GM23338 (cell line): ENCODE data around the gene ITGA1. TPM values are rescaled to one million over a fixed set of nuclear protein-coding genes. Genes with fewer than 3 reads are reported as not detected.

Experiments used
- ATAC-seq: fragments of 200-7000 bp; cut with Tn5 transposase; 3 replicates; pipeline ENCODE4 v1.9.1; 2020
- DNase-seq: peaks from one replicate; pipeline ENCODE4 v3.0.0-alpha.2; 2015; ENCODE audit warnings: low spot score
- H2AFZ ChIP-seq: fragments of 200-600 bp; sonication (generic); 2 replicates; pipeline ENCODE4 v1.8.0; 2016; ENCODE audit warnings: antibody characterized with exemption, mild to moderate bottlenecking, moderate library complexity
- H3F3A ChIP-seq: fragments of 200-600 bp; sonication (generic); replicated peaks from 2 replicates; pipeline ENCODE4 v1.8.0; 2017; ENCODE audit warnings: antibody characterized with exemption, mixed run types, low read depth
- H3K27ac ChIP-seq: fragments of 200-600 bp; sonication (generic); 2 replicates; pipeline ENCODE4 v1.6.1; 2016; ENCODE audit warnings: low read depth
- H3K27me3 ChIP-seq: fragments of 200-600 bp; sonication (generic); 2 replicates; pipeline ENCODE4 v1.8.0; 2016; ENCODE audit warnings: mild to moderate bottlenecking, mixed run types, moderate library complexity; ENCODE audit not compliant: insufficient read depth
- H3K36me3 ChIP-seq: fragments of 200-600 bp; sonication (generic); 2 replicates; pipeline ENCODE4 v1.8.0; 2016; ENCODE audit warnings: mild to moderate bottlenecking; ENCODE audit not compliant: insufficient read depth
- H3K4me1 ChIP-seq: fragments of 200-600 bp; sonication (generic); 2 replicates; pipeline ENCODE4 v1.8.0; 2016; ENCODE audit warnings: mild to moderate bottlenecking, moderate library complexity; ENCODE audit not compliant: insufficient read depth
- H3K4me2 ChIP-seq: fragments of 200-600 bp; sonication (generic); 2 replicates; pipeline ENCODE4 v1.7.1; 2017; ENCODE audit warnings: mixed run types
- H3K4me3 ChIP-seq: fragments of 200-600 bp; sonication (generic); 2 replicates; pipeline ENCODE4 v1.6.1; 2016; ENCODE audit warnings: mixed run types
- H3K79me2 ChIP-seq: fragments of 200-600 bp; sonication (generic); replicated peaks from 2 replicates; pipeline ENCODE4 v1.8.0; 2017; ENCODE audit warnings: mild to moderate bottlenecking; ENCODE audit not compliant: insufficient read depth
- H3K9me2 ChIP-seq: fragments of 200-600 bp; sonication (generic); 2 replicates; pipeline ENCODE4 v1.8.0; 2017; ENCODE audit not compliant: insufficient read depth
- H4K20me1 ChIP-seq: fragments of 200-600 bp; sonication (generic); replicated peaks from 2 replicates; pipeline ENCODE4 v1.8.0; 2017; ENCODE audit warnings: mild to moderate bottlenecking; ENCODE audit not compliant: insufficient read depth
- H3K27ac Mint-ChIP-seq: 2 replicates; pipeline ENCODE4 v1.8.0; 2020; ENCODE audit warnings: inconsistent platforms, mild to moderate bottlenecking, moderate library complexity, mixed read lengths
- H3K27me3 Mint-ChIP-seq: 3 replicates; pipeline ENCODE4 v1.8.0; 2022; ENCODE audit warnings: low read depth, mild to moderate bottlenecking, moderate library complexity, mixed read lengths, inconsistent platforms; ENCODE audit not compliant: insufficient read depth, poor library complexity
- H3K36me3 Mint-ChIP-seq: 3 replicates; pipeline ENCODE4 v1.8.0; 2021; ENCODE audit warnings: low read depth, mild to moderate bottlenecking, inconsistent platforms, moderate library complexity, mixed read lengths
- H3K4me1 Mint-ChIP-seq: 3 replicates; pipeline ENCODE4 v1.8.0; 2020; ENCODE audit warnings: mild to moderate bottlenecking, inconsistent platforms, mixed read lengths
- H3K4me3 Mint-ChIP-seq: 3 replicates; pipeline ENCODE4 v1.8.0; 2021; ENCODE audit warnings: moderate library complexity, mild to moderate bottlenecking, inconsistent platforms, mixed read lengths
- H3K9me3 Mint-ChIP-seq: 3 replicates; pipeline ENCODE4 v1.8.0; 2020; ENCODE audit warnings: moderate library complexity, mild to moderate bottlenecking, inconsistent platforms, mixed read lengths
- CREB1 ChIP-seq: fragments of 250-450 bp; sonication (Bioruptor Pico); IDR thresholded peaks from 2 replicates; pipeline ENCODE4 v1.5.0; 2020; ENCODE audit warnings: low read depth, mild to moderate bottlenecking, moderate library complexity
- CTCF ChIP-seq, 2 experiments: fragments of 200-600 bp in 1 of 2; sonication (generic) in 1 of 2; conservative IDR thresholded peaks; 2 replicates each; pipeline versions ENCODE4 v1.5.1 to v1.6.1; 2016 to 2017; ENCODE audit warnings: antibody characterized with exemption in 2 of 2, low read depth in 2 of 2, mild to moderate bottlenecking in 2 of 2, moderate library complexity in 1 of 2
- EZH2 ChIP-seq: fragments of 200-600 bp; sonication (generic); IDR thresholded peaks from one replicate; pipeline ENCODE4 v1.8.0; 2017; ENCODE audit warnings: antibody characterized with exemption, mild to moderate bottlenecking, low read depth; ENCODE audit not compliant: unreplicated experiment
- EZH2phosphoT487 ChIP-seq: fragments of 200-600 bp; sonication (generic); IDR thresholded peaks from one replicate; pipeline ENCODE4 v1.8.1; 2018; ENCODE audit warnings: antibody characterized with exemption; ENCODE audit not compliant: unreplicated experiment
- JUNB ChIP-seq: IDR thresholded peaks from one replicate; pipeline ENCODE4 v1.6.1; 2016; ENCODE audit warnings: antibody characterized with exemption; ENCODE audit not compliant: unreplicated experiment
- NANOG ChIP-seq: IDR thresholded peaks from 2 replicates; pipeline ENCODE4 v1.6.1; 2016; ENCODE audit warnings: antibody characterized with exemption, borderline replicate concordance
- POLR2AphosphoS5 ChIP-seq: IDR thresholded peaks from 2 replicates; pipeline ENCODE4 v1.6.1; 2016; ENCODE audit warnings: antibody characterized with exemption, low read depth
- REST ChIP-seq: IDR thresholded peaks from one replicate; pipeline ENCODE4 v1.6.1; 2018; ENCODE audit warnings: antibody characterized with exemption; ENCODE audit not compliant: unreplicated experiment
- STAT1 ChIP-seq: IDR thresholded peaks from one replicate; pipeline ENCODE4 v1.6.1; 2016; ENCODE audit warnings: antibody characterized with exemption; ENCODE audit not compliant: unreplicated experiment
- ZNF114 ChIP-seq: fragments of 250-450 bp; sonication (Bioruptor Pico); IDR thresholded peaks from 2 replicates; pipeline ENCODE4 v1.5.0; 2020; ENCODE audit warnings: mild to moderate bottlenecking, moderate library complexity
- ZNF331 ChIP-seq: fragments of 250-450 bp; sonication (Bioruptor Pico); IDR thresholded peaks from 2 replicates; pipeline ENCODE4 v1.5.0; 2020; ENCODE audit warnings: low read depth, mild to moderate bottlenecking, moderate library complexity
- ZNF462 ChIP-seq: fragments of 250-450 bp; sonication (Bioruptor Pico); IDR thresholded peaks from 2 replicates; pipeline ENCODE4 v1.5.0; 2020; ENCODE audit warnings: mild to moderate bottlenecking, moderate library complexity
- polyA plus RNA-seq: library from polyadenylated mRNA; unstranded; fragments of >200 nt; fragmentation: Nextera tagmentation; extraction: Ambion mirVana; gene quantifications from 2 replicates; pipeline ENCODE4 v1.2.1, GENCODE V29; 2016
- total RNA-seq: library from RNA; depleted of rRNA; stranded (reverse); fragments of >200 nt; shearing (Covaris generic); gene quantifications from 2 replicates; pipeline ENCODE4 v1.2.3, GENCODE V29; 2014
- TF ChIP-seq, protein P1 (sequence below): IDR thresholded peaks from 2 replicates; pipeline ENCODE4 v1.6.1; 2016; ENCODE audit warnings: antibody characterized with exemption

ITGA1 gene
- total and polyA plus RNA-seq, 2 experiments from 2014 or later: 1.8 to 4.9 TPM

GRCh38 chr5:52875827-52876226, 88.1 kb downstream of the ITGA1 start:
- Mint-ChIP-seq H3K36me3 (no peaks in the 10 kb centered on the region), H3K4me3 (no peak overlapping the region), H3K4me1 (no peaks in the 10 kb centered on the region; the same call in 2 of the 3 replicates), H3K27me3 (peaks cover 2% of the 10 kb centered on the region), H3K9me3 (no peaks in the 10 kb centered on the region), H3K27ac (no peak overlapping the region)
- TF ChIP-seq ZNF331 (CRISPR knock-in tag) (no peak), STAT1 (no peak), CREB1 (CRISPR knock-in tag) (no peak), CTCF (conservative IDR thresholded peaks at IDR 0.05; ENCODE audit: low read depth in 2 of 2) (no peak), JUNB (no peak), EZH2phosphoT487 (no peak), ZNF114 (CRISPR knock-in tag) (no peak), REST (no peak), NANOG (no peak), EZH2 (no peak), ZNF462 (CRISPR knock-in tag) (no peak), POLR2AphosphoS5 (no peak)
- TF ChIP-seq, protein P1, sequence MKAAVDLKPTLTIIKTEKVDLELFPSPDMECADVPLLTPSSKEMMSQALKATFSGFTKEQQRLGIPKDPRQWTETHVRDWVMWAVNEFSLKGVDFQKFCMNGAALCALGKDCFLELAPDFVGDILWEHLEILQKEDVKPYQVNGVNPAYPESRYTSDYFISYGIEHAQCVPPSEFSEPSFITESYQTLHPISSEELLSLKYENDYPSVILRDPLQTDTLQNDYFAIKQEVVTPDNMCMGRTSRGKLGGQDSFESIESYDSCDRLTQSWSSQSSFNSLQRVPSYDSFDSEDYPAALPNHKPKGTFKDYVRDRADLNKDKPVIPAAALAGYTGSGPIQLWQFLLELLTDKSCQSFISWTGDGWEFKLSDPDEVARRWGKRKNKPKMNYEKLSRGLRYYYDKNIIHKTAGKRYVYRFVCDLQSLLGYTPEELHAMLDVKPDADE: no peak
- Histone ChIP-seq H3K4me3 (no peak overlapping the region), H4K20me1 (no peaks in the 10 kb centered on the region), H3F3A (no peaks in the 10 kb centered on the region), H3K4me1 (no peaks in the 10 kb centered on the region), H3K9me2 (no peaks in the 10 kb centered on the region), H3K4me2 (no peak overlapping the region), H2AFZ (no peak overlapping the region), H3K27ac (no peak overlapping the region), H3K27me3 (no peaks in the 10 kb centered on the region), H3K79me2 (no peaks in the 10 kb centered on the region), H3K36me3 (no peaks in the 10 kb centered on the region)
- no peak for DNase-seq
- ATAC-seq: no peak
